ENCODE results near the gene SLC22A12.

DNA sequence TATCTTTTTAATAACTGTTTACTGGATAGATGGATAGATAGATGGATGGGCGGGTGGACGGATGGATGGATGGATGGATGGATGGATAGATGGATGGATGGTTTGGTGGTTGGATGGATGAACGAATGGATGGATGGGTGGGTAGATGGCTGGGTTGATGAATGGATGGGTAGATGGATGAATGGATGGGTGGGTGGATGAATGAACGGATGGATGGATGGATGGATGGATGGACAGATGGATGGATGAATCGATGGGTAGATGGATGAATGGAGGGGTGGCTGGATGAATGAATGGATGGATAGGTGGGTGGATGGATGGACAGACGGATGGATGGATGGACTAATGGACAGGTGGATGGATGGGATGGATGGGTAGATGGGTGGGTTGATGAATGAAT is 13.8 kb upstream of the SLC22A12 start:
- TF ChIP-seq EZH2phosphoT487 (conservative IDR thresholded peaks at IDR 0.05; ENCODE audit: low read length): no peak
- TF ChIP-seq, protein P1, sequence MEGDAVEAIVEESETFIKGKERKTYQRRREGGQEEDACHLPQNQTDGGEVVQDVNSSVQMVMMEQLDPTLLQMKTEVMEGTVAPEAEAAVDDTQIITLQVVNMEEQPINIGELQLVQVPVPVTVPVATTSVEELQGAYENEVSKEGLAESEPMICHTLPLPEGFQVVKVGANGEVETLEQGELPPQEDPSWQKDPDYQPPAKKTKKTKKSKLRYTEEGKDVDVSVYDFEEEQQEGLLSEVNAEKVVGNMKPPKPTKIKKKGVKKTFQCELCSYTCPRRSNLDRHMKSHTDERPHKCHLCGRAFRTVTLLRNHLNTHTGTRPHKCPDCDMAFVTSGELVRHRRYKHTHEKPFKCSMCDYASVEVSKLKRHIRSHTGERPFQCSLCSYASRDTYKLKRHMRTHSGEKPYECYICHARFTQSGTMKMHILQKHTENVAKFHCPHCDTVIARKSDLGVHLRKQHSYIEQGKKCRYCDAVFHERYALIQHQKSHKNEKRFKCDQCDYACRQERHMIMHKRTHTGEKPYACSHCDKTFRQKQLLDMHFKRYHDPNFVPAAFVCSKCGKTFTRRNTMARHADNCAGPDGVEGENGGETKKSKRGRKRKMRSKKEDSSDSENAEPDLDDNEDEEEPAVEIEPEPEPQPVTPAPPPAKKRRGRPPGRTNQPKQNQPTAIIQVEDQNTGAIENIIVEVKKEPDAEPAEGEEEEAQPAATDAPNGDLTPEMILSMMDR (IDR thresholded peaks at IDR 0.05; ENCODE audit: insufficient read depth, low read length, poor library complexity, severe bottlenecking): no peak

Data from SU-DHL-6 (cell line).